Measurements from ENCODE around the gene FBXW4.
"Not testable (repeated sequence)": the region's sequence is repeated elsewhere in the genome, so short reads cannot be mapped to it uniquely, and the experiment has no call there.

Gene FBXW4

DNA sequence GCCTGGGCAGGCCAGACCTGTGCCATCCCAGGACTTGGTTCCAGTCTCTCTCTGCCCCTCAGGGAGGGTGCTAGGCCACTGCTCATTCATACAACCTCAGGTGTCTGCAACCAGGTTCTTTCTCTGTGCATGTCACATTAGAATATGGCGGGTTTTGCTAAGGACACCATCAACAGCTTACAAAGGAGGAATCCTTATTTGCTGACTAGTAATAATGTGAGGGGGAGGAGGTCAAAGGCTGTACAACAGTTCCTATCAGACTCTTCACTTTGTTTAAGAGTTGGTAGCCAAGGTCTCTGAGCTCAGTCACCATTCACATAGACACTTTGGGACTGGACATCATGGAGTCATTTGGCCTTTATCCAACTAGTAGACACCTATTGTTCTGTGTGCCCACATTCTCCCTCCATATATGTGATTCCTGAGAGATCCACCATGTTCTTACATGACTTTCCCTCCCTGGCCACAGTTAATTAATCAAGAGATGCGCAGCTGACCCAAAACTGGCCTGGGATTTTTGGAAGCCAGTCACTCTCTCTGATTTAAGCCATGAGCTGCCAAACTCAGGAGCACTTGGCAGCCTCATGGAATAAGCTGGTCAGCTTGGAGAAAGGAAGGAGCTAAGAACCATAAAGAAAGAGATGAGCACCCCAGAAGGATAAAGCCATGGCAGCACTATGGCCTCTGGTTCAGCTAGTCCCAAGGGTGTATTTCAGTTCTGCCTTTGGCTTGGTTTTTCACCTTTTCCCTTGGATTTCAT lies 55.6 kb downstream of the FBXW4 start:
- Histone ChIP-seq H3K4me1 (no peaks in the 10 kb centered on the region), H3K27ac (no peak overlapping the region), H3K9me3 (no peaks in the 10 kb centered on the region), H3K27me3 (no peaks in the 10 kb centered on the region), H3K4me3 (no peak overlapping the region), H3K36me3 (peaks cover 3 to 54% (median 4%) of the 10 kb centered on the region in 3 donors)
- TF ChIP-seq, protein P1, sequence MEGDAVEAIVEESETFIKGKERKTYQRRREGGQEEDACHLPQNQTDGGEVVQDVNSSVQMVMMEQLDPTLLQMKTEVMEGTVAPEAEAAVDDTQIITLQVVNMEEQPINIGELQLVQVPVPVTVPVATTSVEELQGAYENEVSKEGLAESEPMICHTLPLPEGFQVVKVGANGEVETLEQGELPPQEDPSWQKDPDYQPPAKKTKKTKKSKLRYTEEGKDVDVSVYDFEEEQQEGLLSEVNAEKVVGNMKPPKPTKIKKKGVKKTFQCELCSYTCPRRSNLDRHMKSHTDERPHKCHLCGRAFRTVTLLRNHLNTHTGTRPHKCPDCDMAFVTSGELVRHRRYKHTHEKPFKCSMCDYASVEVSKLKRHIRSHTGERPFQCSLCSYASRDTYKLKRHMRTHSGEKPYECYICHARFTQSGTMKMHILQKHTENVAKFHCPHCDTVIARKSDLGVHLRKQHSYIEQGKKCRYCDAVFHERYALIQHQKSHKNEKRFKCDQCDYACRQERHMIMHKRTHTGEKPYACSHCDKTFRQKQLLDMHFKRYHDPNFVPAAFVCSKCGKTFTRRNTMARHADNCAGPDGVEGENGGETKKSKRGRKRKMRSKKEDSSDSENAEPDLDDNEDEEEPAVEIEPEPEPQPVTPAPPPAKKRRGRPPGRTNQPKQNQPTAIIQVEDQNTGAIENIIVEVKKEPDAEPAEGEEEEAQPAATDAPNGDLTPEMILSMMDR (IDR thresholded peaks at IDR 0.05), result no peak
- intact Hi-C loops (cut with DNase I; ENCODE audit: low total_unique reads), result no loop called here
- DNase-seq, result no peak

DNA sequence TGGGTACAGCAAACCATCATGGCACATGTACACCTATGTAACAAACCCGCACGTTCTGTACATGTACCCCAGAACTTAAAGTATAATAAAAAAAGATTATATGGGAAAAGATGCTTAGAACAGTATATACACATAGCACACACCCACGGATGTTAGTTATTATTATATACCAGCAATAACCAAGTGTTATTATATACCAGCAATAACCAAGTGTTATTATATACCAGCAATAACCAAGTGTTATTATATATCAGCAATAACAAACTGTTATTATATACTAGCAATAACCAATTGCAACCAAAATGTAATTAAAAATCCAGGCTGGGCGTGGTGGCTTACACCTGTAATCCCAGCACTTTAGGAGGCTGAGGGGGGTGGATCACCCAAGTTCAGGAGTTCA lies 61.5 kb downstream of the FBXW4 start:
- DNase-seq, result not testable (repeated sequence)

DNA sequence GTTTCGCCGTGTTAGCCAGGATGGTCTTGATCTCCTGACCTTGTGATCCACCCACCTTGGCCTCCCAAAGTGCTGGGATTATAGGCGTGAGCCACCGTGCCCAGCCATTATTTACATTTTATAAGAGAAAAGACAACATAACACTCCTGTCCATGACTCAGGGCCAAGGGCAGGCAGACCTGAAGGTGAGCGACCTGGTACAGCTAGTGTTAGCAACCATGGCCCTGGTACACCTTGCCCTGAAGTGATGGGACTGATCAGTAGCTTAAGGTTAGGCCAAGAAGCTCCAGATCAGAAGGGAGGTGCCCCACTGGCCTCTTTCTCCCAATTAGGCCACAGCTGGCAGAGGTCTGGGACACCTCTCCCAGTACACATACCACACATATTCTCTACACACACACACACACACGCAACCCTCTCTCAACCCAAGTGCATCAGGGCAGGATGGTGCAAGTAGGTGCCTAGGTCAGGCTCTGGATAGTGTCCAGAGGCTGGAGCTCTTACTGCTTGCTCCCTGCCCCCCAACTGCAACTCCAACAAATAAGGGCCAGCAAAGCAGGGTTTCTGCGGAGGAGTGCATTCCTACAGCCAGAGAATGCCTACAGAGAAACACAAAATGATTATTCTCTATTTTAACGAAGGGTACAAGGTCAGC lies 63.0 kb downstream of the FBXW4 start:
- intact Hi-C loops (cut with DNase I; ENCODE audit: low total_unique reads), result no loop called here
- Histone ChIP-seq H3K4me3 (no peak overlapping the region), H3K4me1 (no peaks in the 10 kb centered on the region), H3K27me3 (no peaks in the 10 kb centered on the region), H3K9me3 (no peaks in the 10 kb centered on the region), H3K27ac (no peak overlapping the region), H3K36me3 (peaks cover 0 to 48% (median 4%) of the 10 kb centered on the region in 3 donors)
- DNase-seq, result no peak
- TF ChIP-seq, protein P1 (IDR thresholded peaks at IDR 0.05), result no peak

More for the DNA sequence above, 61.5 kb downstream of the FBXW4 start:
- H3K4me3 ChIP-seq; intact Hi-C loops (cut with DNase I; ENCODE audit: low total_unique reads); H3K27me3 ChIP-seq; H3K4me1 ChIP-seq; H3K9me3 ChIP-seq; H3K27ac ChIP-seq: not testable (repeated sequence)
- peaks cover 0 to 51% (median 4%) of the 10 kb centered on the region in 3 donors for H3K36me3 ChIP-seq

DNA sequence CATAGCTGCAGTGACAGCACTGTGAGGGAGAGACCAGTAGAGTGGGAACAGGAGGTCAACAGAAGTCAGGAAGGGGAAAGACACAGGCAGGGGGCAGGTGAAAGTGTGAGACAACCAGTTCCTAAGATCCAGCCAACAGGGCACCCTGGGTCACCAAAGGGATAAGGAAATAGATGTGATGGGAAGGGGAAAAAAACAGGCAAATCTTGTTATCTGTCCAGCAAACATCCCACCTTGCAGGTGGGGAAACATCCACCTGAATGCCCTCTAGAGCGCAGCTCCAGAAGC lies 64.4 kb downstream of the FBXW4 start:
- intact Hi-C loops (cut with DNase I; ENCODE audit: low total_unique reads), result no loop called here
- Histone ChIP-seq H3K4me3 (no peak overlapping the region), H3K27me3 (no peaks in the 10 kb centered on the region), H3K36me3 (peaks cover 0 to 41% (median 0%) of the 10 kb centered on the region in 3 donors), H3K4me1 (peaks cover 0 to 10% (median 0%) of the 10 kb centered on the region in 4 donors), H3K9me3 (no peaks in the 10 kb centered on the region), H3K27ac (no peak overlapping the region)
- no peak for DNase-seq
- TF ChIP-seq, protein P1 (IDR thresholded peaks at IDR 0.05), result no peak

DNA sequence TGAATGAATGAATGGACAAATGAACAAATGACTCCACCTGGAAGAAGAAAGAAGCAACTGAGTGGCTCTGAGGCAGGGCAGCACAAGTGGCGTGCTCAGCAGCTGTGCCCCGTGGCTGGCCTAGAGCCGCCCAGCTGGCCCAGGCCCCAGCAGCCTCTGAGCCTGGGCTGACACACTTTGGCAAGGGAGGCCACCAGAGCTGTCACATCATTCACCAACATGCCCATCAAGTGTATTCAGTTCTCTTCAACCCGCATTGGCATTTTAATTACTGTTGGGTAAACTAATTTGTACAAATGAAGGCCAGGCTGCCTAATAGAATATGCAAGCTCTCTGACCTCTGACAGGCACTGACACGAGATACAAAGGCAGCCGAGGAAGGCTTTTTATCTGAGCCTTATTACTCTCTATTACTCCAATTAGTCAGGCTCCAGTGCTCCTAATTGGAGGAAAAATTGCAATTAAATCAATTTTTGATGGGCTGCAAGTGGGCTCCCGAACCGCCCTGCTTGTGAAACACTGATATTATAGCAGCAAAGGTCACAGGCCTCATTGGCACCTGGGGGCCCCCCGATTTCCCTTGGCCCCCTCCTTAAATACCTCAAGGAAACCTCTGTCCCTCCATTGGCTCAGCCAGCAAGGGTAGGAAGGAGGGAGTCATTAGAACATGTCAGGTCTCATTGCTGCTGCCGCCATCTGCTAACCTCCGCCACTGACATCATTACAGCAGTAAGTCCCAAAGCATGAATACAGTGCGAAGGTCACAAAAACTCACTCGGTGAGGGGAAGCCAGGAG lies 64.9 kb downstream of the FBXW4 start:
- H3K27me3 ChIP-seq, result no peaks in the 10 kb centered on the region
- no peak for DNase-seq
- H3K4me3 ChIP-seq, result no peak overlapping the region
- no peaks in the 10 kb centered on the region for H3K9me3 ChIP-seq
- peaks cover 0 to 42% (median 0%) of the 10 kb centered on the region in 3 donors for H3K36me3 ChIP-seq
- intact Hi-C loops (cut with DNase I; ENCODE audit: low total_unique reads), result no loop called here
- TF ChIP-seq, protein P1 (IDR thresholded peaks at IDR 0.05), result no peak
- H3K4me1 ChIP-seq, result peaks cover 0 to 10% (median 0%) of the 10 kb centered on the region in 4 donors
- no peak overlapping the region for H3K27ac ChIP-seq

All from tibial artery (tissue), 4 donors.